NCI-H187 (cell line): ENCODE data around the gene UVRAG.
"Not testable (repeated sequence)": the region's sequence is repeated elsewhere in the genome, so short reads cannot be mapped to it uniquely, and the experiment has no call there.

Experiments used
- DNase-seq, 2 experiments: peaks; one replicate each; lab custom pipeline; 2025; lab: John Stamatoyannopoulos, UW

UVRAG gene

DNA sequence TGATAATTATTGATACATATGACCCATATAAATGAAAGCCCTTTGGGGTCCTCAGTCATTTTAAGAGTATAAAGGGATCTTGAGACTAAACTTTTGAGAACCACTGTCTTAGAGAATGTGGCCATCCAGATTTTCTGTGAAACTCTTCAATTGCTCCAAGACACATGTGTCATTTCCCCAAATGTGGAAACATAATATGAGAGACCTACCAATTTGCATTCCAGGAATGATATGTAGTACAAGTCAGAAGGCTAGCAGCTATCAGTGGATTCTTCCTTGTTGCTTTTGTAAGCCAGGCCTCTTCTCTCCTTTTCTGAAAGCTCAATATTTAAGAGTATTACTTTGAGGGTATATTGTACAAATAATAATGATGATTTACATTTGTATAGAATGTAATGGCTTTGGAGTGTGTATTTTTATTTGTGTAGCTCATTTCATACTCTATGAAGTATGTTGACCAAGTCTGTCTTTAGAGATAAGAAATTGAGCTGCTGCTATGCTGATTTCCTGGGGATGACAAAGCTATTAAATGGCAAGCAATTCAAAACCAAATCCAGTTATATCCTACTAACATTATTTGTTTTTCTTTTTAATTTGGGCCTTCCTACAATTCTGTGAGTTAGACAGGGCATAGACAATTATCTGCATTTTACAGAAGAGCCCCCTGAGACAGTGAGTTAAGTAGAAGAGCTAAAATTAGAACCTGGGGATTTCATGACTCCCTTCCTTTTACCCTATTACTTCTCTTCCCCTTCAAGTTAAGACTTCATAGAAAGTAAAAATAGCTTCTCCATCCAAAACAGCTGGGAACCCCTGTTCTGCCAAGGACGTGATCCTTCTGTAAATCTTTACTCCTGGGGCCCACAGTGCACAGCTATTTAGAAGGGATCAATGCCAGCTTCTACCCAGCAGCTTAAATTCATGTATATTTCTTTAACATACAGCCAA is 259.4 kb downstream of the UVRAG start:
- no peak for DNase-seq

- DNase-seq, result no peak
Observed at GRCh38 chr11:76075716-76076115, 260.7 kb downstream of the UVRAG start.

GRCh38 chr11:76076253-76076652 is 261.2 kb downstream of the UVRAG start:
- DNase-seq, result not testable (repeated sequence)

GRCh38 chr11:76076749-76077148 is 261.7 kb downstream of the UVRAG start:
- no peak for DNase-seq

- DNase-seq, result no peak
Observed at GRCh38 chr11:76077575-76078150, 262.7 kb downstream of the UVRAG start.

DNA sequence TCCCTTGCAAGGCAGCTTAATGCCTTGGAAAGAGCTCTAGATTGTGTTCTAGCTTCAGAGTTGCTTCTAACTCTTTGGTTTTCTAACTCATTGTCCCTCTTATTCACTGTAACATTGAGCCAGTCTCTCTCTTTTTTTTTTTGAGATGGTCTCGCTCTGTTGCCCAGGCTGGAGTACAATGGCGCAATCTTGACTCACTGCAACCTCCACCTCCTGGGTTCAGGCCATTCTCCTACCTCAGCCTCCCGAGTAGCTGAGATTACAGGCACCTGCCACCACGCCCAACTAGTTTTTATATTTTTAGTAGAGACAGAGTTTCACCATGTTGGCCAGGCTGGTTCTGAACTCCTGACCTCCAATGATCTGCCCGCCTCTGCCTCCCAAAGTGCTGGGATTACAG is 266.1 kb downstream of the UVRAG start:
- not testable (repeated sequence) for DNase-seq

DNA sequence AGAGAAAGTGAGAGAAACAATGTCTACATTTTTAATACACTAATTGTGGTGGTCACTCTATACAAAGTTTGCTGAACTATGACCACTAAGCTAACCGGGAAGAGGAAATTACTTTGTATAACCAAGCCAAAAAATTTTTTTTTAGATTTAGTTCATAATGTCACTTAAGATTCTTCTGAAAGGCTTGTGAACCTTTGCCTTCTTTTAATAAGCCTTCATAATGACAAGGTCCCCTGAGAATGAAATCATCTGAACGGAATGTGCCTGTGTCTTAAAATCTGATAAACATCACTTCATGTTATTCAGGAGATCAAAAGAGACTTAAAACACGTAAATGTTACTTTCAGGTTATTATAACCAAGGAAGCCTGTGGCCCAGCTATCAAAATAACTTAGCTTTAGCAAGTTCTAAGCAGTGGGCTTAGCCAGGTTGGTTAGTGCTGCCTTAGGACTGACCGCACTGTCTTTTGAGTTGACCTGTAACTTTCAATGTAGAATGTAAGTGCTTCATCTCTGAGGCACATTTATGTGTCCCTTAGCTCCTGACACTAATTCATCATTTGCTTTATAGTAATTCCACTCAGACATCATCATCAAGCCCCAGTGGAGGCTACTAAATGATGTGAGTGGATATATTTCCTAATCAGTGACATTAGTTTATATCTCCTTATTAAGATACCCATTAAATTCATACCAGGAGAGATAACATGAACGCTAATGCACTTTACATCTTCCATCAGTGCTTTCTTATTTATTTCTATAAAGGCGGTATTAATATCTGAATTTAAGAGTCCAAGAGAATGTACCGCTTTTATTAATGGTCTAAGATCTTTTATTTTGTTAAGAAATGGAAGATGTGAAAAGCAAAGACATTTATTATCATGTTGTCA is 268.8 kb downstream of the UVRAG start:
- no peak for DNase-seq

- DNase-seq, result no peak
Observed at GRCh38 chr11:76085270-76085669, 270.3 kb downstream of the UVRAG start.

GRCh38 chr11:76086743-76087635 is 272.0 kb downstream of the UVRAG start:
- no peak for DNase-seq

DNA sequence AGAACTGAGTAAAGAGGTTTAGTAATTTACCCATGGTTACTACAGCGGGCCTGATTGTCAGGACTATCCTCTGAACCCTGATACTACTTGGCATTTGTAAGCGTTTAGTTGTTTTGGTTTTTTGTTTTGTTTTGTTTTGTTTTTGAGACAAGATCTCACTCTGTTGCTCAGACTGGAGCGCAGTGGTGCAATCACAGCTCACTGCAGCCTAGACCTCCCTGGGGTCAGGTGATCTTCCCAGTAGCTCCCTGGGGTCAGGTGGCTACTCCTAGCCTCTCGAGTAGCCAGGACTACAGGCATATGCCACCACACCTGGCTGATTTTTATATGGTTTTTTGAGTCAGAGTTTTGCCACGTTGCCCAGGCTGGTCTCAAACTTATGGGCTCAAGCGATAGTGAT is 272.7 kb downstream of the UVRAG start:
- DNase-seq, result no peak

- DNase-seq, result no peak
Observed at GRCh38 chr11:76088511-76088910, 273.5 kb downstream of the UVRAG start.

DNA sequence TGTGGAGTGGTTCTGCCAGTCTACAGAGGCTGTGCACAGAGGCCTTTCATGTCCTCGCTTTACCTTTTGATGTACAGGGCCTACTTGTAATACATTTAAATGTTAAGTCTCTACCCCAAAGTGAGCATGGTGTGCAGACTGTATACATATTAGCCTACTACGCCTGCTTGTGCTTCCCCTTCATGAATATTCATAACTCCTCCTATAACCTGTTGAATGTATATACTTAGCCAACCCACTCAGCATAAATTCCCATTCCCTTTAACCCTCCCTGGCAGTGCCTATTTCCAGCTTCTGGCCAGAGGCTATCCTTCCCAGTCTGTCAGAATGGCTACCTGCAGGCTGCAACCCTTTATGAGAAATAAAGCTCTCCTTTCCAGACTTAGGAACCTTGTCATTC is 275.2 kb downstream of the UVRAG start:
- DNase-seq, result no peak

DNA sequence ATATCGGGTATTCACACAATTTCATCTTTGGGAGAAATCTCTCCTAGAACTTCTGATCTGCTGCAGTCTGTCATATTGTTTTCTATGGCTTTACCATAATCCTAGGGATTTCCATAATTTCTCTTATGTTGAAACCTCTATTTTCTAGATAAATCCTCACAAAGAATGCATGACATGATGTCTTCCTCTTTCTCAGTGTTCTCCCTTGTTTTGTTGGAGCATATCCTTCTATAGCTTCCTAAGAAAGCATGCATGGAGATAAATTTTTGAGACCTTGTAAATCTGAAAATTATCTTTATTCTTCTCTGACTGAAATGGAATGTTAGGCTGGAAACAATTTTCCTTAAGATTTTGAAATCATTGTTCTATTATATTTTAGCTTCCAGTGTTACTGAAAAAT is 275.8 kb downstream of the UVRAG start:
- no peak for DNase-seq

DNA sequence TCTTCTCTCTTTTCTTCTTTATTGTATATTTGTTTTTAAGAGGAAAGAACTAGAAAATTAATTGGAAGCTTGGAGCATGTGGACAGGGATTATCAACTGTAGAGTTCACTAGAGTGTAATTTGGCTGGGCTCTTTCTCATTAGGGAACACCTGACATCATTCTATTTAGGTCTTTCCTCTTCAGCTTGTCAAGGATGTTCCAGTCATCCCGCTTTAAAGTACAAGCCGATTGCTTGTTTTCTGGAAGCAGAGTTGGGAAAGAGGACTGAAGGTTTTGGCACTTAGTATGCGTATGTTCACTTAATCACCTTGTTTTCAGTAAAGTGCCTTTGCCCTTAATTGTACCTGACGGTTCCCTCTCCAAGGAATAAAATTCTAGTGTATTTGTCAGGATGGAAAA is 279.7 kb downstream of the UVRAG start:
- no peak for DNase-seq

DNA sequence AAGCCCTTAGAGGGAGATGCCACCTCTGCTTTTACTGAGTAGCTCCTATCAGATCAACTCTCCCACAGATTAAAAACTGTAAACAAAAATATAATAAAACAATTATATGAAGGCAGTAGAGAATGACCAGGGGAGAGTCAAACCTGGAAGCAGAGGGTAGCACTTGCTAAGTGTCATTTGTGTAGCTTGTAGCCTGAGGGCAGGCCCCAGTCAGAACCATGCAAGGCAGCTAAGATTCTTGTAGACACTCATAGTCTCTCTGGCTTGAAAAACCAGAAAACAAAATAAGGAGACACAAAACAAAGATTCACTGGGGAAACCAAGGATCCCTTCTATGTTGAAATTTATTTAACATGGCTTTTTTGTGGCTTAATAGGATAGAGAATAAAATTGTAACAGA is 280.9 kb downstream of the UVRAG start:
- no peak for DNase-seq

DNA sequence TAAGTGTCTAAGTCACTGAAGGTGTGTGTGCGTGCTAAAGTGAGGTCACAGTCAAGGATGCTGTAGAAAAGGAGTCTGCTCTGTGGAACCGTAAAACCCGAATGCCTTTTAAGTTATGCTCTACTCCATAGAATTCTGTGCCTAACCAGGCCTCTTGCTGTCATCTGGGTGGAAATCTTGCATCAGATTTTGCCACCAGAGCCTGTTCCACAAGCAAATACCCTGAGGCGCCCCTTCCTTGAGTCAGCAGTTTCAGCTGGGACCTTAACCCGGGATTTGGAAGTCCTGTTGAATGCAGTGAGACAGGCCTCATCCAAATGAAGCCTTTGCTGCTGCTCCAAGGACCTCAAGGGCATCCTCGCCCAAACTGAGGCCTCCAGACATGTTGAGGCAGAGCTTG is 281.5 kb downstream of the UVRAG start:
- DNase-seq, result no peak

DNA sequence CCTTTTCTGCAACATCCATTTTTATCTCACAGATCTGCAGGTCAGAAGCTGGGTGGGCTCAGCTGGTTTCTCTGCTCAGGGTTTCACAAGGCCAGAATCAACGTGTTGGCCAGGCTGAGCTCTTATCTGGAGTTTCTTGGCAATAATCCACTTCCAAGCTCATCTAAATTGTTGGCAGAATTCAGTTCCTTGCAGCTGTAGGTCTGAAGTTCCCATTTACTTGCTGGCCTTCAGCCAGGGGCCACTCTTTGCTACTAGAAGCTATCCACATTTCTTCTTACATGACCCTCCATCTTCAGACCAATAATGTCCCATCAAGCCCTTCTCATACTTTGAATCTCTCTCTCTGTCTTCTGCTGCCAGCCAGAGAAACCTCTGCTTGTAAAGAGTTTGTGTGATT is 287.8 kb downstream of the UVRAG start:
- no peak for DNase-seq

DNA sequence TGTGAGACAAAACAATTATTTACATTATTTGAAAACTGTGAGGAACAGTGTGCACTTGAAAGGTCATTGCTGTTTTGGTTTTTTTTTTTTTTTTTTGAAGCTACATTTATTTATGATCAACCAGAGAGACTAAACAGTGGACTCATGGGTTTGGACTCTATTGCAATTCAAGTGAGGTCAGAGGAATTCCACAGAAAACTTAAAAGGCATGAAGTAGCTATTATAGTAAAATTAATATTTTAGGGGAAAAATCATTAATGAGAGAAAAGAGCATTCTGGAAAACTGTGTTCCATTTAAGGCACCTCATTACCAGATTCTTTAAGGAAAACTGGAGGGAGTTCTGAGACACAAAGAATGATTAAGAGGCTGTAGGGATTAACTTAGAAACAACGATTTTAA is 288.4 kb downstream of the UVRAG start:
- no peak for DNase-seq

DNA sequence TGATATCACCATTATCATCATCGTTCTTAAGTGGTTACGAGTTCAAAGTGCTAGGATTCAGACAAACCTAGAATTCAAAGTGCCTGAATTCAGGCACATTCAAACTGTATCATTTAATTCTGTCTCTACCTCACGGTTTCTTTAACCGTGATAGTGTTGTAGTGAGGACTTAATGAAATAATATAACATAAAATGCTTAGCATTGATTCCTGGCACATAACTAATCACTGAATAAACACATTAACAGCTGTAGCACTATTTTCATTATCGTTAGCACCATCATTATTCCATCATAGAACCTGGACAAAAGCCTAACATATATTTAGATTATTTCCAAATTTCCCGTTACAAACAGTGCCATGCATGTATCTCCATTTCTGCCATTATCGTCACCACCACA is 289.3 kb downstream of the UVRAG start:
- DNase-seq, result no peak

DNA sequence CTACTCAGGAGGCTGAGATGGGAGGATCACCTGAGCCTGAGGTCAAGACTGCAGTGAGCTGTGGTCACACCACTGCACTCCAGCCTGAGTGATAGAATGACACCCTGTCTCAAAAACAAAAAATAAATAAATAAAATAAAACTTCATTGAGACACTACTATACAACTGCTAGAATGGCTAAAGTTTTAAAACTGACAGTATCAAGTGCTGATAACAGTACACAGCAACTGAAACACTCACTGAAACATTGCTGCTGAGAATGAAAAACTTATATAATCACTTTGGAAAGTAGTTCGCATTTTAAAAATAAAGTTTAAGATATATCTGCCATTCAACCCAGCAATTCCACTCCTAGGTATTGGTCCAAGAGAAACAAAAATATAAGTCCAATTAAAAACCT is 290.6 kb downstream of the UVRAG start:
- DNase-seq, result no peak

GRCh38 chr11:76107971-76108370 is 293.0 kb downstream of the UVRAG start:
- no peak for DNase-seq

DNA sequence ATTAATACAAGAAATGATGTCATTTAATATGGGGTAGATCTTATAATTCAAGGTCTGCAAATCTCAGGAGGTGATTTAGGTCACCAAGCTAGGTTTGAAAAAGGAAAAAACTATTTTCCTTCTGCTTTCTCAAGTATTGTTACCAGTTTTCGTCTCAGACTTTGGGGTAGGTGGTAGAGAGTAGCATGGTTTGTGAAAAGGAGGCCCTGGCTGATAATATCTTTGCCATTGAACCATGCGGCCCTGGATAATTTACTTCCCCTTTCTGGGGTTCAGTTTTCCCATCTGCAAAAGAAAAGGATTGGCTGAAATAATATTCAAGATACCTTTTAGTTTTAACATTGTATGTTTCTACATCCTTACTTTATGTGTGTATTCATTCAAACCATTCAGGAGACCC is 299.2 kb downstream of the UVRAG start:
- DNase-seq, result no peak
